ENCODE results near the gene PUS1.

GRCh38 chr12:131971226-131971625 lies 42.1 kb downstream of the PUS1 start:
- TF ChIP-seq MAFK (IDR thresholded peaks at IDR 0.05; ENCODE audit: low read length) (no peak), EP300 (IDR thresholded peaks at IDR 0.05; ENCODE audit: low read length) (no peak), RBM34 (IDR thresholded peaks at IDR 0.05; ENCODE audit: borderline replicate concordance, insufficient read depth, low read length) (no peak), NFE2L1 (tag; IDR thresholded peaks at IDR 0.05; ENCODE audit: borderline replicate concordance, low read depth) (no peak), JUND (IDR thresholded peaks at IDR 0.05; ENCODE audit: borderline replicate concordance, low read depth, low read length) (no peak), JUND (tag; IDR thresholded peaks at IDR 0.05; ENCODE audit: borderline replicate concordance, low read depth, low read length) (no peak), ZNF785 (CRISPR knock-in tag; IDR thresholded peaks at IDR 0.05) (no peak)
- TF ChIP-seq, protein P1, sequence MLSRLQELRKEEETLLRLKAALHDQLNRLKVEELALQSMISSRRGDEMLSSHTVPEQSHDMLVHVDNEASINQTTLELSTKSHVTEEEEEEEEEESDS (CRISPR knock-in tag; IDR thresholded peaks at IDR 0.05), result no peak
- TF ChIP-seq, protein P2, sequence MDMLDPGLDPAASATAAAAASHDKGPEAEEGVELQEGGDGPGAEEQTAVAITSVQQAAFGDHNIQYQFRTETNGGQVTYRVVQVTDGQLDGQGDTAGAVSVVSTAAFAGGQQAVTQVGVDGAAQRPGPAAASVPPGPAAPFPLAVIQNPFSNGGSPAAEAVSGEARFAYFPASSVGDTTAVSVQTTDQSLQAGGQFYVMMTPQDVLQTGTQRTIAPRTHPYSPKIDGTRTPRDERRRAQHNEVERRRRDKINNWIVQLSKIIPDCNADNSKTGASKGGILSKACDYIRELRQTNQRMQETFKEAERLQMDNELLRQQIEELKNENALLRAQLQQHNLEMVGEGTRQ (CRISPR knock-in tag; IDR thresholded peaks at IDR 0.05), result no peak
